Measurements from ENCODE around the gene ZNF878.
"Not testable (repeated sequence)": the region's sequence is repeated elsewhere in the genome, so short reads cannot be mapped to it uniquely, and the experiment has no call there.

The ZNF878 gene

GRCh38 chr19:12052497-12053169 lies at the start of gene ZNF878:
TSS of gene ZNF878 (minus strand) at chr19:12052961. CDS start at chr19:12052801, 160 bp downstream.
- FAIRE-seq, result peak; percentile 93
- peak; percentile 62 for DNase-seq (ENCODE audit: insufficient read length, low spot score)

GRCh38 chr19:12098040-12098439 lies 45.3 kb upstream of the ZNF878 start:
- FAIRE-seq, result no peak
- no peak for DNase-seq (ENCODE audit: insufficient read length, low spot score)

GRCh38 chr19:12095111-12095790 lies 42.5 kb upstream of the ZNF878 start:
- no peak for FAIRE-seq
- no peak for DNase-seq (ENCODE audit: insufficient read length, low spot score)

GRCh38 chr19:12093777-12094176 lies 41.0 kb upstream of the ZNF878 start:
- peak; percentile 60 for FAIRE-seq

GRCh38 chr19:12092956-12093355 lies 40.2 kb upstream of the ZNF878 start:
- FAIRE-seq (no peak), DNase-seq (ENCODE audit: insufficient read length, low spot score) (no peak)

More at GRCh38 chr19:12093777-12094176, 41.0 kb upstream of the ZNF878 start:
- DNase-seq (ENCODE audit: insufficient read length, low spot score), result no peak

- peak; percentile 66 for DNase-seq (ENCODE audit: insufficient read length, low spot score)
- FAIRE-seq, result peak; percentile 75
These were observed 39.5 kb upstream of the ZNF878 start for GRCh38 chr19:12092065-12092867.

GRCh38 chr19:12090807-12091206 lies 38.0 kb upstream of the ZNF878 start:
- FAIRE-seq (peak; percentile 72), DNase-seq (ENCODE audit: insufficient read length, low spot score) (peak; percentile 28)

GRCh38 chr19:12085074-12085818 lies 32.5 kb upstream of the ZNF878 start:
- FAIRE-seq, result no peak

GRCh38 chr19:12083336-12083735 lies 30.6 kb upstream of the ZNF878 start:
- DNase-seq (ENCODE audit: insufficient read length, low spot score); FAIRE-seq: not testable (repeated sequence)

More at GRCh38 chr19:12085074-12085818, 32.5 kb upstream of the ZNF878 start:
- no peak for DNase-seq (ENCODE audit: insufficient read length, low spot score)

GRCh38 chr19:12077375-12077774 lies 24.6 kb upstream of the ZNF878 start:
- FAIRE-seq (no peak), DNase-seq (ENCODE audit: insufficient read length, low spot score) (no peak)

- DNase-seq (ENCODE audit: insufficient read length, low spot score); FAIRE-seq: not testable (repeated sequence)
These were observed 23.6 kb upstream of the ZNF878 start for GRCh38 chr19:12076331-12076730.

GRCh38 chr19:12075538-12076139 lies 22.9 kb upstream of the ZNF878 start:
- FAIRE-seq (no peak), DNase-seq (ENCODE audit: insufficient read length, low spot score) (no peak)

GRCh38 chr19:12064590-12065538 lies 12.1 kb upstream of the ZNF878 start, which contains the start of gene ZNF844:
TSS of gene ZNF844 (plus strand) at chr19:12064731. CDS start at chr19:12064874, 143 bp downstream.
- DNase-seq (ENCODE audit: insufficient read length, low spot score) (peak; percentile 72), FAIRE-seq (peak; percentile 81)

- no peak for FAIRE-seq
- no peak for DNase-seq (ENCODE audit: insufficient read length, low spot score)
These were observed 3.0 kb upstream of the ZNF878 start for GRCh38 chr19:12055784-12056183.

- FAIRE-seq, result peak; percentile 47
- no peak for DNase-seq (ENCODE audit: insufficient read length, low spot score)
These were observed 667 bp downstream of the ZNF878 start for GRCh38 chr19:12052091-12052496.

GRCh38 chr19:12047868-12048267 lies 4.9 kb downstream of the ZNF878 start:
- DNase-seq (ENCODE audit: insufficient read length, low spot score), result no peak

GRCh38 chr19:12043752-12044422 lies 8.9 kb downstream of the ZNF878 start:
- FAIRE-seq, result no peak
- no peak for DNase-seq (ENCODE audit: insufficient read length, low spot score)

More at GRCh38 chr19:12047868-12048267, 4.9 kb downstream of the ZNF878 start:
- FAIRE-seq, result no peak

- FAIRE-seq, result no peak
- DNase-seq (ENCODE audit: insufficient read length, low spot score), result no peak
These were observed 9.9 kb downstream of the ZNF878 start for GRCh38 chr19:12042893-12043292.

All from GM19239 (cell line).